ENCODE measurements around the gene CHST11.

GRCh38 chr12:104456950-104457745 lies 400 bp downstream of the CHST11 start:
- TF ChIP-seq CTCF (conservative IDR thresholded peaks at IDR 0.05 in 1 of 2, IDR thresholded peaks at IDR 0.05 in 1 of 2; ENCODE audit: extremely low read depth in 1 of 2, insufficient read depth in 1 of 2, low read depth in 1 of 2, low read length in 2 of 2) (peak; percentile 24 to 56), EZH2 (IDR thresholded peaks at IDR 0.05; ENCODE audit: borderline replicate concordance, low read length) (no peak)
